OCI-LY1 (cell line): Measurements from ENCODE around the gene GAD1.
A peak's percentile ranks its signal among the peaks of the same experiment; 100 is the strongest.

Source experiments
- H2AFZ ChIP-seq: fragments of 200-600 bp; sonication (generic), shearing (Covaris generic); 2 replicates; pipeline ENCODE4 v1.6.0; 2014; ENCODE audit warnings: antibody characterized with exemption, mild to moderate bottlenecking, low read length
- H3F3A ChIP-seq: fragments of 200-600 bp; sonication (generic), shearing (Covaris generic); 2 replicates; pipeline ENCODE4 v1.6.0; 2014; ENCODE audit warnings: mild to moderate bottlenecking, antibody characterized with exemption, low read length, moderate library complexity; ENCODE audit not compliant: insufficient read depth
- H3K27ac ChIP-seq: fragments of 200-600 bp; sonication (generic); 2 replicates; pipeline ENCODE4 v1.5.1; 2014; ENCODE audit warnings: low read length, mixed run types, mild to moderate bottlenecking, low read depth; ENCODE audit not compliant: poor library complexity, severe bottlenecking
- H3K27me3 ChIP-seq: fragments of 200-600 bp; sonication (generic); 2 replicates; pipeline ENCODE4 v1.6.0; 2014; ENCODE audit warnings: antibody characterized with exemption, mild to moderate bottlenecking, low read length, moderate library complexity; ENCODE audit not compliant: insufficient read depth
- H3K36me3 ChIP-seq: fragments of 200-600 bp; sonication (generic); 2 replicates; pipeline ENCODE4 v1.6.1; 2014; ENCODE audit warnings: mild to moderate bottlenecking, antibody characterized with exemption, low read length, moderate library complexity, mixed read lengths; ENCODE audit not compliant: insufficient read depth
- H3K4me1 ChIP-seq: fragments of 200-600 bp; sonication (generic); 2 replicates; pipeline ENCODE4 v1.5.1; 2014; ENCODE audit warnings: mild to moderate bottlenecking, low read length, moderate library complexity; ENCODE audit not compliant: insufficient read depth, severe bottlenecking
- H3K4me2 ChIP-seq: fragments of 200-600 bp; sonication (generic), shearing (Covaris generic); 2 replicates; pipeline ENCODE4 v1.6.1; 2014; ENCODE audit warnings: low read length
- H3K4me3 ChIP-seq: fragments of 200-600 bp; sonication (generic); 2 replicates; pipeline ENCODE4 v1.5.1; 2014; ENCODE audit warnings: low read length, low read depth, mild to moderate bottlenecking, mixed read lengths; ENCODE audit not compliant: poor library complexity, severe bottlenecking
- H3K79me2 ChIP-seq: fragments of 200-600 bp; shearing (Covaris generic); 2 replicates; pipeline ENCODE4 v1.6.1; 2016; ENCODE audit warnings: mixed run types, low read length, mixed read lengths; ENCODE audit not compliant: insufficient read depth
- H3K9ac ChIP-seq: fragments of 200-600 bp; sonication (generic), shearing (Covaris generic); 2 replicates; pipeline ENCODE4 v1.6.1; 2014; ENCODE audit warnings: mild to moderate bottlenecking, low read length, mixed read lengths
- H3K9me2 ChIP-seq: fragments of 200-600 bp; sonication (generic), shearing (Covaris generic); 2 replicates; pipeline ENCODE4 v1.6.1; 2014; ENCODE audit warnings: low read depth, mild to moderate bottlenecking, low read length, mixed read lengths
- H3K9me3 ChIP-seq: fragments of 200-600 bp; shearing (Covaris generic); 2 replicates; pipeline ENCODE4 v1.6.1; 2014; ENCODE audit warnings: low read length, mixed read lengths
- H4K20me1 ChIP-seq: fragments of 200-600 bp; sonication (generic), shearing (Covaris generic); 2 replicates; pipeline ENCODE4 v1.6.0; 2016; ENCODE audit warnings: mild to moderate bottlenecking, low read length; ENCODE audit not compliant: insufficient read depth
- EZH2 ChIP-seq: fragments of 200-600 bp; sonication (generic), shearing (Covaris generic); IDR thresholded peaks from 2 replicates; pipeline ENCODE4 v1.8.0; 2017; ENCODE audit warnings: borderline replicate concordance, mixed run types, mild to moderate bottlenecking, antibody characterized with exemption, low read length, moderate library complexity, mixed read lengths
- TF ChIP-seq, protein P1 (sequence below): fragments of 200-600 bp; sonication (generic), shearing (Covaris generic); IDR thresholded peaks from 2 replicates; pipeline ENCODE4 v1.5.1; 2017; ENCODE audit warnings: mild to moderate bottlenecking, antibody characterized with exemption, low read length, moderate library complexity, mixed read lengths

The GAD1 gene

DNA sequence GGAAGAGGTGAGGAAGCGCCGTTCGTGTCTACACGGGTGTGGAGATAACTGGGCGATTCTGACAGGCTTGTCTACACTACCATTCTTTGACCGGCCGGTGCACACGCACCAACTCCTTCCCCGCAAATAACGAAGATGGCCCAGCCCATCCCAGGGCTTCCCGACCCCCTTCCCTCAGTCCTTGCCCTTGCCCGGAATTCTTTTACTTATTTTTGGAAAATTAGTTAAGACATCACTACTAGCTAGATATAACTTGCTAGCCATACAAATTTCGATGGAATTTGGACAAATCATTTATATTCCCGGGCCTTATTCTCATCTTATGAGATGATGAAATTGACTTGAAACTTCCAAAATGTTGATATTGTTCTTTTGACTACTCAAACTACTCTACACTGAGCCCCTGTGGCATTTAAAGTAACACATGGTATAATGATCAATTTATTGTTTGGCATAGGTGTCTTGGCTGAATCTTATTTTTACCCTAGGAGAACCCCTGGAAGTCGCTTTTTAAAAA lies 45.2 kb upstream of the GAD1 start:
- Histone ChIP-seq H3K27ac (no peak overlapping the region), H3K4me2 (peak overlapping the region; percentile 79), H4K20me1 (no peaks in the 10 kb centered on the region), H3K4me1 (peaks cover 25% of the 10 kb centered on the region), H3K79me2 (no peaks in the 10 kb centered on the region), H3K27me3 (no peaks in the 10 kb centered on the region), H3F3A (peaks cover 8% of the 10 kb centered on the region), H3K9me3 (no peaks in the 10 kb centered on the region), H3K36me3 (no peaks in the 10 kb centered on the region), H2AFZ (no peak overlapping the region), H3K4me3 (peak overlapping the region; percentile 83), H3K9me2 (no peaks in the 10 kb centered on the region), H3K9ac (peak overlapping the region; percentile 75)
- TF ChIP-seq EZH2, result no peak
- TF ChIP-seq, protein P1, sequence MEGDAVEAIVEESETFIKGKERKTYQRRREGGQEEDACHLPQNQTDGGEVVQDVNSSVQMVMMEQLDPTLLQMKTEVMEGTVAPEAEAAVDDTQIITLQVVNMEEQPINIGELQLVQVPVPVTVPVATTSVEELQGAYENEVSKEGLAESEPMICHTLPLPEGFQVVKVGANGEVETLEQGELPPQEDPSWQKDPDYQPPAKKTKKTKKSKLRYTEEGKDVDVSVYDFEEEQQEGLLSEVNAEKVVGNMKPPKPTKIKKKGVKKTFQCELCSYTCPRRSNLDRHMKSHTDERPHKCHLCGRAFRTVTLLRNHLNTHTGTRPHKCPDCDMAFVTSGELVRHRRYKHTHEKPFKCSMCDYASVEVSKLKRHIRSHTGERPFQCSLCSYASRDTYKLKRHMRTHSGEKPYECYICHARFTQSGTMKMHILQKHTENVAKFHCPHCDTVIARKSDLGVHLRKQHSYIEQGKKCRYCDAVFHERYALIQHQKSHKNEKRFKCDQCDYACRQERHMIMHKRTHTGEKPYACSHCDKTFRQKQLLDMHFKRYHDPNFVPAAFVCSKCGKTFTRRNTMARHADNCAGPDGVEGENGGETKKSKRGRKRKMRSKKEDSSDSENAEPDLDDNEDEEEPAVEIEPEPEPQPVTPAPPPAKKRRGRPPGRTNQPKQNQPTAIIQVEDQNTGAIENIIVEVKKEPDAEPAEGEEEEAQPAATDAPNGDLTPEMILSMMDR, result no peak

DNA sequence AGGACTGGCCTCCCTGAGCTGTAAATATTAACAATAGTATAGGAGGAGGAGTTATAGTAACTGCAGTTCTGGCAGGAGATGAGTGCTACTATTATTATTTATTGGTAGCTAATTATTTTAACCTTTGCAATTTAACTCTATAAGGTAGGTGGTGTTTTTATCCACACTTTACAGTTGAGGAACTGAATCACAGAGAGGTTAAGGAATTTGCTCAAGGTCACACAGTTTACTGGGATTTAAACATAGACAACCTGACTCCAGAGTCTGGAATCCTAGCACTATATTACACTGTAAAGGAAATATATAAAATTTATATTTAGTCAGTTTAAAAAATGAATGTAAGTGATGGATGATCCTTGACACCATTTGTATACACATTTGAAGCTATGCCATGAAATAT lies 44.4 kb upstream of the GAD1 start:
- Histone ChIP-seq H4K20me1 (no peaks in the 10 kb centered on the region), H2AFZ (no peak overlapping the region), H3K9ac (no peak overlapping the region), H3K27ac (no peak overlapping the region), H3K27me3 (no peaks in the 10 kb centered on the region), H3K4me2 (no peak overlapping the region; the same call in 1 of the 2 replicates), H3K36me3 (no peaks in the 10 kb centered on the region), H3F3A (peaks cover 8% of the 10 kb centered on the region), H3K4me3 (no peak overlapping the region), H3K9me2 (no peaks in the 10 kb centered on the region), H3K9me3 (no peaks in the 10 kb centered on the region), H3K4me1 (peaks cover 28% of the 10 kb centered on the region), H3K79me2 (no peaks in the 10 kb centered on the region)
- TF ChIP-seq, protein P1, result no peak
- no peak for TF ChIP-seq EZH2

DNA sequence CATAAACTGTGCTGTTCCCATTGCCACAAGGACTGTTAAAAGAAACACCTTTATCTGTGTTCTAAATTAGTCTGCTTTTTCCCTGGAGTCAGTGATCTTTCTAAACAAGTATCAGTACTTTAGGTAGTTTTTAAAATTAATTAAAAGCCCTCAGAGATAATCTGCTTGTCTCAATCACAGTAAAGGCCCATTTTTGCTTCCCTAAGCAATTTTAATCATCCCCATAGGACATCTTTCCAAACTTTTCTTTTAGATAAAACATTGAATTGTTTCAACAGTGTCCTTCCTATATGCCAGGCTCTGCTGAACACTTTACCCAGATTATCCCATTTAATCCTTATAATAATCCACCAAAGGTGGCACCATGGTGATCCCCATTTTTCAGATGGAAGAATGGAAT lies 42.6 kb upstream of the GAD1 start:
- Histone ChIP-seq H3K27me3 (no peaks in the 10 kb centered on the region), H3K9ac (no peak overlapping the region), H3K9me2 (no peaks in the 10 kb centered on the region)

More for the DNA sequence above, 42.6 kb upstream of the GAD1 start:
- Histone ChIP-seq H2AFZ (no peak overlapping the region), H3K4me2 (no peak overlapping the region), H4K20me1 (no peaks in the 10 kb centered on the region), H3K9me3 (no peaks in the 10 kb centered on the region), H3K79me2 (no peaks in the 10 kb centered on the region), H3K36me3 (no peaks in the 10 kb centered on the region), H3F3A (peaks cover 8% of the 10 kb centered on the region), H3K4me1 (peaks cover 28% of the 10 kb centered on the region), H3K4me3 (no peak overlapping the region), H3K27ac (no peak overlapping the region)
- no peak for TF ChIP-seq EZH2
- TF ChIP-seq, protein P1, result no peak
